ENCODE data around the gene PSMD3.

DNA sequence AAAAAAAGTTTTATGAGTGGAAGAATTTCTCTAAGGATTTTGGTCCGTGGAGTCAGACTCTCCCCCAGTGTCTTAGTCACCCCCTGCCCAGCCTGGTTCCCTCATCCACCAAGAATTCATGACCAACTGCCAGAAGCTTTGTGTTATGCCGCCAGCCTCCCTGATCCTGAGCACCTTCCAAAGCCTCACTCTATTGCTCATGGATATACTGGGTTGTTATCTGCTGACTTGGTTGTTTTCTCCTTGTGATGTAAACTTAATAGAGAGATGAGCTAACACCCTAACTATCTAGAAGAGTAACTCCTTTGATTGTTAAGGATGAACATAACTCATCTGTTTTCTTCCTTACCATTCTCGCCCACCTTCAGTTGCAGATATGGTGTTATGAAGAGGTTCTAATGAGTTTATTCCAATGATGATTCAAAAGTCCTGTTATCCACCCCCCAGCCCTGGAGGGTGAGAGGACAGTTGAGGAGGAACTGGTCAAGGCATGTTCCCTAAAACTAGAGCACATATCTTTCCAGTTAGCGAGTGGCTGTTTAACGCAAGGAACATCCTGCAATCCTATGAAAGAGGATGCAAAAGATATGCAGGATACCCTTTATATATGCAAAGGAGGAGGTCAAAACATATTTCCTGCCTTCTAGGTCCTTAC, 1.5 kb upstream of the PSMD3 start:
- no peak for TF ChIP-seq POLR2AphosphoS5 (IDR thresholded peaks at IDR 0.05; ENCODE audit: borderline replicate concordance, low read depth, low read length)
- no peak for TF ChIP-seq EZH2 (IDR thresholded peaks at IDR 0.05)
- no peak for TF ChIP-seq FOXP2 (optimal IDR thresholded peaks at IDR 0.05; ENCODE audit: control extremely low read depth, extremely low read length, insufficient read depth)

Measured in SK-N-MC (cell line).